Dendritic cell treated with granulocyte-macrophage colony-stimulating factor and Interleukin-4, amounts not matched to agents 40 ng/mL and 50 ng/mL, for 4 days (primary cell): ENCODE data around the gene PIN4.

Experiments
- H3K27ac Mint-ChIP-seq: one replicate; pipeline ENCODE4 v1.8.0; 2022; ENCODE audit warnings: mild to moderate bottlenecking, mixed read lengths
- H3K27me3 Mint-ChIP-seq: one replicate; pipeline ENCODE4 v1.8.0; 2022; ENCODE audit warnings: mild to moderate bottlenecking, mixed read lengths
- H3K36me3 Mint-ChIP-seq: one replicate; pipeline ENCODE4 v1.8.0; 2022; ENCODE audit warnings: low read depth, mixed read lengths
- H3K4me1 Mint-ChIP-seq: one replicate; pipeline ENCODE4 v1.8.0; 2022; ENCODE audit warnings: low read depth, mixed read lengths
- H3K4me3 Mint-ChIP-seq: one replicate; pipeline ENCODE4 v1.8.0; 2022; ENCODE audit warnings: mild to moderate bottlenecking, moderate library complexity, mixed read lengths
- H3K9me3 Mint-ChIP-seq: one replicate; pipeline ENCODE4 v1.8.0; 2022; ENCODE audit warnings: mixed read lengths
- intact Hi-C: fragments of 100-400 bp; cut with micrococcal nuclease; formaldehyde crosslinking; loops from one replicate; pipeline ENCODE4 v1.15.0; 2022

The PIN4 gene

GRCh38 chrX:72181178-72182125 is at the start of gene PIN4:
TSS of gene PIN4 (plus strand) at chrX:72181757. CDS start at chrX:72181786, 29 bp downstream.
- Mint-ChIP-seq H3K9me3 (no peaks in the 10 kb centered on the region), H3K27me3 (no peaks in the 10 kb centered on the region), H3K4me1 (peaks cover 5% of the 10 kb centered on the region), H3K4me3 (no peak within 1 kb of the TSS), H3K36me3 (peaks cover 6% of the 10 kb centered on the region), H3K27ac (no peak within 1 kb of the TSS)
- intact Hi-C loops, result loop anchor here (5.0 kb wide), 1 partner anchor 49 kb away; the partner anchor contains the start of gene RTL5

DNA sequence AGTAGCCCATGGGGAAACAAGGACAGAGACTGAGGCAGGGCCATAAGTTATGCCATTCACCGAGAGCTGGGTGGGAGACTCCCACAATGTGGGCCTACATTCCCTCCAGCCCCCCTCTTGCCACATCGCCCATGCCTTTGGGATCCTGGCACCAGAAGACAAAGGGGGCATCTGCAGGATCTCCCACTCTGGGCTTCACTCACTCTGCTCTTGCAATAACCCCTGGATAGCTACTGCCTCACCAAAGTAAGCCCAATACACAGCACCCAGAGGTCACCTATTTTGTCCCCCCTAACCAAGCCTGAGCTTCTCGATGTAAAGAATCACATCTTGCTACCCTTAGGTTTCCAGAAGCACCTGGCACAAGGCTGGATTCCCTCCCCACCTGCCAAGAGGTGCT is 49.1 kb upstream of the PIN4 start:
- Mint-ChIP-seq H3K27me3 (no peaks in the 10 kb centered on the region), H3K4me3 (peak overlapping the region; percentile 87), H3K9me3 (no peaks in the 10 kb centered on the region), H3K27ac (peak overlapping the region; percentile 82), H3K4me1 (peaks cover 43% of the 10 kb centered on the region), H3K36me3 (peaks cover 47% of the 10 kb centered on the region)
- intact Hi-C loops, result loop anchor here (5.0 kb wide), 1 partner anchor 50 kb away; the partner anchor contains the start of gene PIN4

- Mint-ChIP-seq H3K36me3 (peaks cover 55% of the 10 kb centered on the region), H3K9me3 (no peaks in the 10 kb centered on the region), H3K27ac (no peak overlapping the region), H3K4me1 (peaks cover 28% of the 10 kb centered on the region), H3K27me3 (no peaks in the 10 kb centered on the region), H3K4me3 (no peak overlapping the region)
- intact Hi-C loops, result loop anchor here (5.0 kb wide), 1 partner anchor 48 kb away; the partner anchor contains the start of gene PIN4
Observed at GRCh38 chrX:72133851-72134546, 47.6 kb upstream of the PIN4 start.

GRCh38 chrX:72137846-72138495 is 43.6 kb upstream of the PIN4 start:
- Mint-ChIP-seq H3K27ac (no peak overlapping the region), H3K4me1 (peaks cover 31% of the 10 kb centered on the region), H3K27me3 (no peaks in the 10 kb centered on the region), H3K9me3 (no peaks in the 10 kb centered on the region), H3K4me3 (no peak overlapping the region), H3K36me3 (peaks cover 62% of the 10 kb centered on the region)
- intact Hi-C loops, result no loop called here

DNA sequence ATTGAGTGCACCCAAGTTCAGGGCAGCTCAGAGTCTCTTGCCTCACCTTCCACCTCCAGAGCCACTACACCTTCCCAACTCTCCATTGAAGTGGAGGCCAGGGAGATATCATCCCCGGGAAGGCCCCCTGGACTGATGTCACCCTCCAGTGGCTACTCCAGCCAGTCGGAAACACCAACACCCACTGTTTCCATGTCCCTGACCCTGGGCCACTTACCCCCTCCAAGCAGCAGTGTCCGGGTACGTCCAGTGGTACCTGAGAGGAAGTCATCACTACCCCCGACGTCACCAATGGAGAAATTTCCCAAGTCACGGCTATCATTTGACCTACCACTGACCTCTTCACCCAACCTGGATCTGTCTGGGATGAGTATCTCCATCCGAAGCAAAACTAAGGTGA is 42.0 kb upstream of the PIN4 start:
- intact Hi-C loops, result no loop called here
- peaks cover 38% of the 10 kb centered on the region for H3K4me1 Mint-ChIP-seq
- H3K27me3 Mint-ChIP-seq, result no peaks in the 10 kb centered on the region
- H3K4me3 Mint-ChIP-seq, result no peak overlapping the region
- peaks cover 48% of the 10 kb centered on the region for H3K36me3 Mint-ChIP-seq
- no peaks in the 10 kb centered on the region for H3K9me3 Mint-ChIP-seq
- no peak overlapping the region for H3K27ac Mint-ChIP-seq

GRCh38 chrX:72141372-72142004 is 40.1 kb upstream of the PIN4 start:
- Mint-ChIP-seq H3K4me3 (no peak overlapping the region), H3K4me1 (peaks cover 38% of the 10 kb centered on the region), H3K9me3 (no peaks in the 10 kb centered on the region), H3K27me3 (no peaks in the 10 kb centered on the region), H3K27ac (peak overlapping the region; percentile 8), H3K36me3 (peaks cover 40% of the 10 kb centered on the region)
- intact Hi-C loops, result no loop called here

- no peaks in the 10 kb centered on the region for H3K9me3 Mint-ChIP-seq
- H3K36me3 Mint-ChIP-seq, result peaks cover 34% of the 10 kb centered on the region
- peak overlapping the region; percentile 45 for H3K27ac Mint-ChIP-seq
- no peaks in the 10 kb centered on the region for H3K27me3 Mint-ChIP-seq
- intact Hi-C loops, result no loop called here
- H3K4me3 Mint-ChIP-seq, result no peak overlapping the region
- peaks cover 38% of the 10 kb centered on the region for H3K4me1 Mint-ChIP-seq
Observed at GRCh38 chrX:72142094-72142793, 39.3 kb upstream of the PIN4 start.

DNA sequence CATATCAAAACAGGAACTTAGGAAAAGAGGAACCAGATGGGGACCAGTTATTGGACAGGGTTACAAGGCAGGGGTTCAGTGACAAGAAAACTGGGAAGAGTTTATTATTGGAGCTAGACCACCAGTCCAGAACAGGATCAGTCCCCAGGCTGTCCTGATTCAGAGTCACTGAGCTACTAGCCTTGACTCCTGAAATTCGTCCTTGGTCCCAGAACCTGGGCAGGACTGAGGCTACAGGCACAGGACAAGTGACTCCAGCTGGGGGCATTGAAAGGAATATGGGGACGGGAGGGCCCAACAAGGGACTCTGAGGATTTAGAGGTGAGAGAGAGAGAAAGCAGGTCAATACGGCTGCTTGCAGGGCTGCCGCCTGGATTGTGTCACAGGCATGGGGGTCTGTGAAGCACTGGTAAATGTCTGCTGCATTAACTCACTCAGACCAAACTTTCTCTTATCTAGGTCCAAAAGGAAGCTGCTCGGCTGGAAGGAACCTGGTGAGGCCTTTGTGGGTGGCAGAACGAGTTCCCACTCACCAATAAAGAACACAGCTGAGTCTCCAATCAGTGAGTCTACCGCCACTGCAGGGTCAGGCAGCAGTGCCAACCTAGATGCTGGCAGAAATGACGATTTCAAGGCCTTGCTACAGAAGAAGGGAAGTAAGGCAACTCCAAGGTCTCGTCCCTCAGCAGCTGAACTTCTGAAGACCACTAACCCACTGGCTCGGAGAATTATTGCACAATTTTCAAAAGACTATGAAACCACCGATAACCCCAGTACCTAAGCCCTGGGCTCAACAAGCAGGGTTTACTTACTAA is 38.6 kb upstream of the PIN4 start:
- intact Hi-C loops, result no loop called here

DNA sequence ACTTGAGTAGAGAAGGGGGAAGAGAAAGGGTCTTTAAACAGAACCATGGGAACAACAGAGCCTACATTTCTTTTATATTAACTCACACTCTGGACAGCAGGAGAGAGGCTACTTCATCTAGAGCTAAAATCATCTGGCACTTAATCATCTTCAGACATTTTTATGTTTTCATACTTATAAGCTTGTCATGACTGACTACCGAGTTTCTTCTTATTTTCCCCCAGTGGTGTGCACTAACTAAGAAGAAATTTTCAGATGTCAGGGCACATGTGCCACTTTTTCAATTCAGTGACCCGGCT is 38.0 kb upstream of the PIN4 start:
- Mint-ChIP-seq H3K4me3 (no peak overlapping the region), H3K9me3 (no peaks in the 10 kb centered on the region), H3K4me1 (peaks cover 38% of the 10 kb centered on the region), H3K27me3 (no peaks in the 10 kb centered on the region), H3K27ac (peak overlapping the region; percentile 45), H3K36me3 (peaks cover 29% of the 10 kb centered on the region)
- intact Hi-C loops, result no loop called here

More for the DNA sequence above, 38.6 kb upstream of the PIN4 start:
- peaks cover 38% of the 10 kb centered on the region for H3K4me1 Mint-ChIP-seq
- no peak overlapping the region for H3K4me3 Mint-ChIP-seq
- no peaks in the 10 kb centered on the region for H3K27me3 Mint-ChIP-seq
- no peaks in the 10 kb centered on the region for H3K9me3 Mint-ChIP-seq
- peak overlapping the region; percentile 45 for H3K27ac Mint-ChIP-seq
- peaks cover 34% of the 10 kb centered on the region for H3K36me3 Mint-ChIP-seq

DNA sequence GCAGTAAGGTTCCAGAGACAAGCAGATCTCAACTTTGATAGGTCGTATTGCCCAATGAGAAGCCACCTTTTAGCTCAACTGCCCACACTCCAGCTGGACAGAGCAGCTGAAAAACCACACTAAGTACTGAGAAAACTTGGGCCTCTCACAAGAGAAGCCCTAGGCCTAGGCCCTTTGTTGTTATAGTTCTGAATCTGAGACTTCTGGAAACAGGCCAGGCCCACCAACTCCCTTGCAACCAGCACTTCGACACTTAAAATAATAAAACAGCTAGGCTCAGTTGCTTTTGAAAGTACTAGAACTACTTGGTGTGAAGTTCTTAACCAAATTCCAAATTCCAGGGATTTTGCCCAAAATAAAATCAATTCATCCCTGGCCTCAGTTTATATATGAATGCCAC is 36.4 kb upstream of the PIN4 start:
- intact Hi-C loops, result no loop called here
- Mint-ChIP-seq H3K4me1 (peaks cover 29% of the 10 kb centered on the region), H3K4me3 (no peak overlapping the region), H3K27ac (no peak overlapping the region), H3K9me3 (no peaks in the 10 kb centered on the region), H3K36me3 (peaks cover 13% of the 10 kb centered on the region), H3K27me3 (no peaks in the 10 kb centered on the region)

- H3K27ac Mint-ChIP-seq, result no peak overlapping the region
- H3K36me3 Mint-ChIP-seq, result peaks cover 1% of the 10 kb centered on the region
- H3K4me3 Mint-ChIP-seq, result no peak overlapping the region
- intact Hi-C loops, result no loop called here
- no peaks in the 10 kb centered on the region for H3K9me3 Mint-ChIP-seq
- peaks cover 18% of the 10 kb centered on the region for H3K4me1 Mint-ChIP-seq
- H3K27me3 Mint-ChIP-seq, result no peaks in the 10 kb centered on the region
Observed at GRCh38 chrX:72146527-72146926, 35.0 kb upstream of the PIN4 start.

GRCh38 chrX:72158773-72159172 is 22.8 kb upstream of the PIN4 start:
- H3K27me3 Mint-ChIP-seq, result no peaks in the 10 kb centered on the region
- H3K4me3 Mint-ChIP-seq, result no peak overlapping the region
- H3K27ac Mint-ChIP-seq, result no peak overlapping the region
- H3K9me3 Mint-ChIP-seq, result no peaks in the 10 kb centered on the region
- intact Hi-C loops, result no loop called here
- H3K36me3 Mint-ChIP-seq, result no peaks in the 10 kb centered on the region
- no peaks in the 10 kb centered on the region for H3K4me1 Mint-ChIP-seq
